HG02610 (cell line): ENCODE results near the gene TNC.

Source experiments
- ATAC-seq: cut with Tn5 transposase; IDR thresholded peaks from one replicate; pipeline ENCODE4 v1.9.1; 2021; ENCODE audit warnings: mild to moderate bottlenecking, moderate library complexity; ENCODE audit not compliant: unreplicated experiment

The TNC gene

GRCh38 chr9:115104908-115105307 lies 13.0 kb downstream of the TNC start:
- ATAC-seq = no peak

GRCh38 chr9:115103746-115104477 lies 14.0 kb downstream of the TNC start:
- ATAC-seq = no peak

GRCh38 chr9:115099901-115100300 lies 18.1 kb downstream of the TNC start:
- no peak for ATAC-seq

GRCh38 chr9:115098226-115098965 lies 19.6 kb downstream of the TNC start:
- no peak for ATAC-seq

- ATAC-seq = no peak
Observed at GRCh38 chr9:115093520-115093919, 24.4 kb downstream of the TNC start.

- no peak for ATAC-seq
Observed at GRCh38 chr9:115090486-115090885, 27.5 kb downstream of the TNC start.

GRCh38 chr9:115088860-115089259 lies 29.1 kb downstream of the TNC start:
- ATAC-seq = no peak

GRCh38 chr9:115086886-115087285 lies 31.1 kb downstream of the TNC start:
- ATAC-seq = no peak

- no peak for ATAC-seq
Observed at GRCh38 chr9:115086461-115086860, 31.5 kb downstream of the TNC start.

- no peak for ATAC-seq
Observed at GRCh38 chr9:115085773-115086377, 32.1 kb downstream of the TNC start.

- no peak for ATAC-seq
Observed at GRCh38 chr9:115084709-115085108, 33.2 kb downstream of the TNC start.

- no peak for ATAC-seq
Observed at GRCh38 chr9:115084157-115084556, 33.8 kb downstream of the TNC start.

- ATAC-seq = no peak
Observed at GRCh38 chr9:115080242-115080641, 37.7 kb downstream of the TNC start.

GRCh38 chr9:115079156-115079555 lies 38.8 kb downstream of the TNC start:
- ATAC-seq = no peak

- ATAC-seq = no peak
Observed at GRCh38 chr9:115073456-115073855, 44.5 kb downstream of the TNC start.

- no peak for ATAC-seq
Observed at GRCh38 chr9:115071176-115071575, 46.8 kb downstream of the TNC start.

- no peak for ATAC-seq
Observed at GRCh38 chr9:115069771-115070170, 48.2 kb downstream of the TNC start.

GRCh38 chr9:115069302-115069701 lies 48.7 kb downstream of the TNC start:
- ATAC-seq = no peak

GRCh38 chr9:115068031-115068430 lies 49.9 kb downstream of the TNC start:
- no peak for ATAC-seq

GRCh38 chr9:115063058-115063845 lies 54.7 kb downstream of the TNC start:
- no peak for ATAC-seq

GRCh38 chr9:115058684-115059315 lies 59.2 kb downstream of the TNC start:
- ATAC-seq = no peak
